ENCODE measurements around the gene CLTCL1.

DNA sequence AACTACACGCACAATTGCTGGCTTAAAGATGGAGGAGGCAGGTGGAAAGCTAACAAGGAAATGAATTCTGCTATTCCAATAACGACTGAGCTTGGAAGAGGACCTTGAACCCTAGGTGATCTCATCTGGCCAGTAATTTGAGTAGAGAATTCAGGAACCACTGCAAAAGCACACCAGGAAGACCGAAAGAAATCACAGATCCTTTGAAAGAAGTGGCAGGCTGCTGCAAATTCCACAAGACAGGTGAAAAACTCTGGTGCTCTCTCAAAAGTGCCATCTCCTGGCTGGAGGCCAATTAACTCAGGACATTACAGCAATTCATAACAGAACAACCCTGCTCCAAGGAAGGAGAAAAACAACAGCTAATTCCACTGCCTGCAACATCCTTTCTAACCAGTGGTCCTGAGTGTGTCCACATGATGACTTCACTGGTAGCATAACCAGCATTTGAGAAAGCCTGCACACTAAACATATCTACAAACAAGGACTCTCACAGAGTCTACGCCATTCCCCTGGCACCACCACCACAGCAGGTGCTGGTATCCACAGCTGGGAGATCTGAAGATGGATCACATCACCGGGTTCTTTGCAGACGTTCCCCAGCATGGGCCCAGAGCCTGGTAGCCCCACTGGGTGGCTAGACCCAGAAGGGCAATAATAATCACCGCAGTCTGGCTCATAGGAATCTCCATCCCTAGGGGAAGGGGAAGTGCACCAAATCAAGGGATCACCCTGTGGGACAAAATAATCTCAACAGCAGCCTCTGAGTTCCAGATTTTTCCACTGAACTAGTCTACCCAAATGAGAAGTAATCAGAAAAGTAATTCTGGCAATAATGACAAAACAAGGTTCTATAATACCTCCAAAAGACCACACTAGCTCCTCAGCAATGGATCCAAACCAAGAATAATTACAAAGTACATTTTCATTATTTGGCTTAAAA lies 44.9 kb upstream of the CLTCL1 start:
- TF ChIP-seq CTCF (IDR thresholded peaks at IDR 0.05) (no peak), POLR2A (IDR thresholded peaks at IDR 0.05) (no peak)
